Right lobe of liver (tissue), 6 donors: ENCODE measurements around the gene JAK3. TPM values are rescaled to one million over a fixed set of nuclear protein-coding genes. Genes with fewer than 3 reads are reported as not detected.

Experiments
- ATAC-seq, 4 donors: fragments of 200-7000 bp; cut with Tn5 transposase; one replicate each; pipeline ENCODE4 v1.9.1; 2020; ENCODE audit warnings: mild to moderate bottlenecking in 4 of 4, moderate library complexity in 4 of 4
- DNase-seq, 3 donors: peaks; one replicate each; pipeline ENCODE4 v3.0.0-alpha.2; 2020
- H3K27ac ChIP-seq, 3 donors: fragments of 200-600 bp; one replicate each; pipeline ENCODE4 v1.8.0; 2022
- H3K27me3 ChIP-seq, 2 donors: fragments of 200-600 bp; one replicate each; pipeline ENCODE4 v1.8.0; 2022
- H3K36me3 ChIP-seq, 4 donors: fragments of 200-600 bp; sonication (generic) in 1 of 4; one replicate each; pipeline versions ENCODE4 v1.5.1 to v1.8.0; 2017 to 2022; ENCODE audit warnings: control low read depth in 1 of 4
- H3K4me1 ChIP-seq, 4 donors: fragments of 200-600 bp; sonication (generic) in 1 of 4; one replicate each; pipeline versions ENCODE4 v1.5.1 to v1.8.0; 2017 to 2022; ENCODE audit warnings: control low read depth in 1 of 4
- H3K4me3 ChIP-seq, 3 donors: fragments of 200-600 bp; one replicate each; pipeline ENCODE4 v1.8.0; 2022
- H3K9me3 ChIP-seq, 4 donors: fragments of 200-600 bp; sonication (generic) in 1 of 4; one replicate each; pipeline versions ENCODE4 v1.5.1 to v1.8.0; 2017 to 2022; ENCODE audit warnings: control low read depth in 1 of 4
- POLR2A ChIP-seq: fragments of 450-650 bp; IDR thresholded peaks from one replicate; pipeline ENCODE4 v1.6.1; 2017; ENCODE audit warnings: antibody characterized with exemption, mild to moderate bottlenecking
- WGBS: methylation state at CpG from one replicate; pipeline ENCODE4 v1.1.6; 2018; ENCODE audit warnings: low coverage, low lambda C conversion rate; ENCODE audit not compliant: insufficient coverage; ENCODE audit errors: missing lambda C conversion rate; 5-methylcytosine and 5-hydroxymethylcytosine counted together
- intact Hi-C, 2 donors: fragments of 100-400 bp; cut with DNase I; formaldehyde crosslinking; loops; one replicate each; pipeline versions ENCODE4 v1.11.2 to v1.14.1; 2022
- total RNA-seq, 6 experiments: library from RNA; depleted of rRNA in 2 of 6; stranded (reverse); fragments of >200 nt in 2 of 6; fragmentation: NEBNext Ultra II Directional in 3 of 6; extraction: Animal tissue kit (Norgen Biotek cat#: 25700) in 3 of 6; gene quantifications; one replicate each; pipeline versions ENCODE4 v1.1.0 to v1.2.4, GENCODE V29; 2016 to 2023
- TF ChIP-seq, protein P1 (sequence below), 4 donors: fragments of 200-600 bp in 3 of 4; fragments of 450-650 bp in 1 of 4; IDR thresholded peaks; one replicate each; pipeline versions ENCODE4 v1.5.1 to v1.8.0; 2016 to 2022; ENCODE audit warnings: antibody characterized with exemption in 4 of 4, mild to moderate bottlenecking in 2 of 4
- donor health status: DM: no; HTN: yes; CAD: no.
- donor health status: DM: no; HTN: no; CAD: no.
- donor health status: DM: no; HTN: no; CAD: no.
- donor health status: DM: no; HTN: yes; CAD: no.
- donor health status: DM: no; HTN: yes; CAD: no.

Gene JAK3
- total RNA-seq, 6 experiments from 2014 or later = 1.1 to 5.5 (median 2.3) TPM

DNA sequence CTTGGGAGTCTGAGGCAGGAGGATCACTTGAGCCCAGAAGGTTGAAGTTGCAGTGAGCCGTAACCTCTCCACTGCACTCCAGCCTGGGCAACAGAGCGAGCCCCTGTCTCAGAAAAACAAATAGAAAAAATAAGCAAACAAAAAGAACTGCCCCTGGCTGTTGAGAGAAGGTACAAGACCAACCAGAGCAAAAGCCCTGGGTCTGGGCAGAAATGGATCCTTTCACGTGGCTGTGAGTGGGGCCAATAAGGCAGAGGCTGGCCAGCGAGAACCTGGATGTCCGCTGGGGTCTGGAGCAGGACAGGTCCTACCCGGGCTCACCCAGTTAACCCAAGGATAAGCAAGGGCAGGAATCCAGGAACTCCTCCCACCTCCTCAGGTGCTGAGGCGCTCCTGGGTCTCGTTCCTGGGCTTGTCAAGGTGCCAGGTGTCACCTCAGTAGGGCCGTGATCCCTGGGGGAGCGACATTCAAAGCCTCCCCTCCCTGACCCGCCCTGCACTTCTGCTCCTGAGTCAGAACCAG lies 19.2 kb upstream of the JAK3 start:
- TF ChIP-seq, protein P1, sequence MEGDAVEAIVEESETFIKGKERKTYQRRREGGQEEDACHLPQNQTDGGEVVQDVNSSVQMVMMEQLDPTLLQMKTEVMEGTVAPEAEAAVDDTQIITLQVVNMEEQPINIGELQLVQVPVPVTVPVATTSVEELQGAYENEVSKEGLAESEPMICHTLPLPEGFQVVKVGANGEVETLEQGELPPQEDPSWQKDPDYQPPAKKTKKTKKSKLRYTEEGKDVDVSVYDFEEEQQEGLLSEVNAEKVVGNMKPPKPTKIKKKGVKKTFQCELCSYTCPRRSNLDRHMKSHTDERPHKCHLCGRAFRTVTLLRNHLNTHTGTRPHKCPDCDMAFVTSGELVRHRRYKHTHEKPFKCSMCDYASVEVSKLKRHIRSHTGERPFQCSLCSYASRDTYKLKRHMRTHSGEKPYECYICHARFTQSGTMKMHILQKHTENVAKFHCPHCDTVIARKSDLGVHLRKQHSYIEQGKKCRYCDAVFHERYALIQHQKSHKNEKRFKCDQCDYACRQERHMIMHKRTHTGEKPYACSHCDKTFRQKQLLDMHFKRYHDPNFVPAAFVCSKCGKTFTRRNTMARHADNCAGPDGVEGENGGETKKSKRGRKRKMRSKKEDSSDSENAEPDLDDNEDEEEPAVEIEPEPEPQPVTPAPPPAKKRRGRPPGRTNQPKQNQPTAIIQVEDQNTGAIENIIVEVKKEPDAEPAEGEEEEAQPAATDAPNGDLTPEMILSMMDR (IDR thresholded peaks at IDR 0.05) = no peak
- ATAC-seq = no peak
- intact Hi-C loops = loop anchor here (5.0 to 10.0 kb wide), 3 partner anchors 58 to 130 kb away; no protein-coding TSS in a partner anchor
- H3K4me1 ChIP-seq = no peaks in the 10 kb centered on the region
- no peak for DNase-seq
- no peak overlapping the region for H3K4me3 ChIP-seq
- WGBS = 57% methylated on average over 3 of the region's 11 CpGs
- peaks cover 11 to 27% (median 19%) of the 10 kb centered on the region in 4 donors for H3K36me3 ChIP-seq
- no peaks in the 10 kb centered on the region for H3K9me3 ChIP-seq
- no peak overlapping the region for H3K27ac ChIP-seq
- H3K27me3 ChIP-seq = peaks cover 0 to 16% of the 10 kb centered on the region in 2 donors

DNA sequence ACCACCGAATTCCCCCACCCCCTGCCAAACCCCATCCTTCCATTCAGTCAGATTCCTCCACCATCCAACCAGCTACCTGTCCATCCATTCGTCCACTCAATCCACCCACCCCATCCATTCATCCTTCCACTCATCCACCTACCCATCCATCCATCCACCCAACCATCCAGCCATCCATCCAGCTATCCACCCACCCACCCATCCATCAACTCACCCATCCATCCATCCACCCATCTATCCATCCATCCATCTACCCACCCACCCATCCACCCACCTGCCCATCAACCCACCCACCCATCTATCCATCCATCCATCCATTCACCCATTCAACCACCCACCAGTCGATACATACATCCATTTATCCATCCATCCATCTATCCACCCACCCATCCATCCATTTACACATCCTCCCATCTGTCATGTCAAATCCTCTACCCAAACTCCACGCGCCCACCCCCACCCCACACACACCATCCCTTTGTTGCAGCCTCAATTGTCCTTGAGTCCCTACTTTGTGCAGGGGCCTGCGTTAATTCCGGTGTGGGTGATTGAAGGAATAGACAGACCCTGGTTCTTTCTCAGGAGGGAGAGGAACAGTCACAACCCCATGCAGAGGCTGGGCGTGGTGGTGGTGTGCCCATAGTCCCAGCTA lies 18.7 kb upstream of the JAK3 start:
- H3K27me3 ChIP-seq = peaks cover 0 to 11% of the 10 kb centered on the region in 2 donors
- WGBS = 84% methylated on average over 8 of the region's 8 CpGs
- ATAC-seq (no peak), DNase-seq (no peak)
- peaks cover 0 to 4% (median under 1%) of the 10 kb centered on the region in 4 donors for H3K4me1 ChIP-seq
- TF ChIP-seq, protein P1 (IDR thresholded peaks at IDR 0.05) = no peak
- TF ChIP-seq POLR2A = no peak
- H3K36me3 ChIP-seq = peaks cover 17 to 33% (median 22%) of the 10 kb centered on the region in 4 donors
- no peak overlapping the region for H3K27ac ChIP-seq
- H3K4me3 ChIP-seq = no peak overlapping the region
- H3K9me3 ChIP-seq = no peaks in the 10 kb centered on the region
- intact Hi-C loops = loop anchor here (5.0 to 10.0 kb wide), 3 partner anchors 58 to 131 kb away; no protein-coding TSS in a partner anchor

DNA sequence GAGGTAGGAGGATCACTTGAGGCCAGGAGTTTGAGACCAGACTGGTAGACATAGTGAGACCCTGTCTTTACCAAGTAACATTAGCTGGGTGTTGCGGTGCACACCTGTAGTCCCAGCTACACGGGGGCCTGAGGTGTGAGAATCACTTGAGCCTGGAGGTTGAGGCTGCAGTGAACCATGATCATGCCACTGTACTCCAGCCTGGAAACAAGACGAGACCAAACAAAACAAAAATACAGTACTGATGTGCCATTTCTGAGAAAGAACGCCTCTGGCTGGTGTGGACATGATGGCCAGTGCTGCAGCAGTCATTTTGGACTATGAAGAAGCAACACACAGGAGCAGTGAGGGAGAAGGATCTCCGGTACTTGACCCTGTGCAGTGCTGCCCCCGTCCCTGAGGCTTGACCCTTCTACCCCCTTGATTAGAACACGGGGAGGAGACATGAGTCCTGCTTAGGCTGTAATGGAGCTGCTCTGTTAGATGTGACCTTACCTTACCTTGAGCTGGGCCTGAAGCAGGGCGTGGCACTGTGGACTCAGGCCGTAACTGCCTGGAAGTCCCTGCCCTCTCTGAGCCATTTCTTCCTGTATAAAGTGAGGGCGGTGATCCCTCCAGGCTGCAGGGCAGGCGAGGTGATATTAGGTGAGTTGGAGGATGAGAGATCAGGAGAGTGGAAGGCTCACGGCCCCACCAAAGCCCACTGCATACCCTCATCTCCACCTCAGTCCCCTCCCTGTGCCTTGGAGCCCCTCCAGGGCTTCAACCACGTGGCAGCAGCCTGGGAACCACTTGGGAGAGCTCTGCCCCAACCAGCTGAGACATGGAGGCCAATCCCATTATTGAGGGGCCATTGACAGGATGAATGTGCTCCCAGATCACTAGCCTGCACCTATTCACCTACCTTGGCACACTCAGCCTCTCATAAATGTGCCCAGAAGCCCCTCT lies 17.9 kb upstream of the JAK3 start:
- 73% methylated on average over 5 of the region's 13 CpGs for WGBS
- TF ChIP-seq, protein P1 (IDR thresholded peaks at IDR 0.05) = no peak
- TF ChIP-seq POLR2A = no peak
- Histone ChIP-seq H3K4me1 (peaks cover 0 to 12% (median 5%) of the 10 kb centered on the region in 4 donors), H3K4me3 (no peak overlapping the region), H3K36me3 (peaks cover 17 to 35% (median 22%) of the 10 kb centered on the region in 4 donors), H3K9me3 (no peaks in the 10 kb centered on the region), H3K27ac (no peak overlapping the region), H3K27me3 (peaks cover 0 to 3% of the 10 kb centered on the region in 2 donors)
- DNase-seq = no peak
- intact Hi-C loops = loop anchor here (5.0 to 10.0 kb wide), 3 partner anchors 59 to 132 kb away; no protein-coding TSS in a partner anchor
- ATAC-seq = peak; percentile 25 to 67 (median 26)

DNA sequence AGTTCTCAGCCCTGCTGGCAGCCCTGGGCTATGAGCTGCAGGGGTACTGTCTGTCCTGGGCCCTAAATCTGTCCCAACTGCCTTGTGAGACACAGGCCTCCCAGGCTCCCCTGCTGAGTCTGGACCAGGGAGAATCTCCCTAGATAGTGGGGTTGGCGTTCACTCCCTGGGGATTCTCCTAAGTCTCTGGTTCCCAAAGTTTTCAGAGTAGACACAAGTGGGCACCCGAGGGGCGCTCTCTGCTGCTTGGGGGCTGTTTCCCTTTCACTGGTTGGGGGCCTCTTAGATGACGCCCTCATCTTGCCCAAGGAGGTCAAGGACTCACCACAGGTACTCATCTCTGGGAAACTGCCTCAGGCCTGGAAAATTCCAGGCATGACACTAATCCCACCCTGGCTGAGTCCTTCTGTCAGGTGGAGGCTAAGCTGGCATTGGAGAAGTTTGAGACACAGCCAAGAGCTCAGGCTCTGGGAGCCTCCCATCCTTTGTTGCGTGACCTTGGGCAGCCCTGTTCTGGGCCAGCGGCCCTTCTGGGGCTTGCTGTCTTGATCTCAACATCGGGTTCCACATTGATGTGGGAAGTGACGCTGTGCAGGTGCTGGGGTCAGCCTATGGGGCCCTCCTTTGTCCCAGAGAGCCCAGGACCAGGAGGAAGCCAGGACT lies 15.9 kb upstream of the JAK3 start:
- no CpG with 5 or more reads among the region's 8 CpGs for WGBS
- ATAC-seq (no peak), DNase-seq (no peak)
- Histone ChIP-seq H3K4me1 (peaks cover 0 to 13% (median 6%) of the 10 kb centered on the region in 4 donors), H3K27me3 (no peaks in the 10 kb centered on the region), H3K27ac (no peak overlapping the region), H3K4me3 (no peak overlapping the region), H3K9me3 (no peaks in the 10 kb centered on the region), H3K36me3 (peaks cover 17 to 35% (median 22%) of the 10 kb centered on the region in 4 donors)
- TF ChIP-seq, protein P1 (IDR thresholded peaks at IDR 0.05) = no peak
- no peak for TF ChIP-seq POLR2A
- intact Hi-C loops = loop anchor here in 1 of 2 donors (10.0 kb wide), 1 partner anchor 61 kb away; no protein-coding TSS in a partner anchor
